CD4-positive, alpha-beta memory T cell (primary cell): ENCODE data around the gene USP49. TPM values are rescaled to one million over a fixed set of nuclear protein-coding genes. Genes with fewer than 3 reads are reported as not detected.
A peak's percentile ranks its signal among the peaks of the same experiment; 100 is the strongest.

Source experiments
- CTCF ChIA-PET: fragments of 350-600 bp; sonication (Branson Sonifier 250); formaldehyde crosslinking; loops from one replicate; lab custom pipeline; 2021; ENCODE audit warnings: inconsistent platforms; ENCODE audit not compliant: partially characterized antibody; lab: Charles Lee
- POLR2A ChIA-PET: fragments of 350-600 bp; sonication (Branson Sonifier 250); formaldehyde crosslinking; loops from one replicate; lab custom pipeline; 2021; ENCODE audit not compliant: partially characterized antibody; lab: Charles Lee
- DNase-seq, 5 donors: peaks; one replicate each; pipeline versions ENCODE4 v3.0.0 to v3.0.0-alpha.2; 2020 to 2022; ENCODE audit warnings: mixed read lengths in 1 of 5
- H3K27ac ChIP-seq: one replicate; pipeline ENCODE4 v1.7.0; 2013; ENCODE audit warnings: low read depth, low read length
- H3K27me3 ChIP-seq: 2 replicates; pipeline ENCODE4 v1.7.0; 2013; ENCODE audit warnings: mild to moderate bottlenecking, low read length, moderate library complexity; ENCODE audit not compliant: insufficient read depth
- H3K36me3 ChIP-seq: 2 replicates; pipeline ENCODE4 v1.7.0; 2013; ENCODE audit warnings: mild to moderate bottlenecking, low read length, moderate library complexity; ENCODE audit not compliant: insufficient read depth
- H3K4me1 ChIP-seq: 2 replicates; pipeline ENCODE4 v1.7.0; 2013; ENCODE audit warnings: mild to moderate bottlenecking, low read length, moderate library complexity; ENCODE audit not compliant: insufficient read depth
- H3K4me3 ChIP-seq, 2 donors: one replicate each; pipeline ENCODE4 v1.7.0; 2013; ENCODE audit warnings: low read length in 2 of 2, mild to moderate bottlenecking in 1 of 2
- H3K9me3 ChIP-seq, 2 donors: one replicate each; pipeline ENCODE4 v1.7.0; 2013; ENCODE audit warnings: low read length in 2 of 2, control low read depth in 1 of 2; ENCODE audit not compliant: control insufficient read depth in 1 of 2
- H3K27ac Mint-ChIP-seq, 7 donors: one replicate each; pipeline ENCODE4 v1.8.0; 2020 to 2021; ENCODE audit warnings: mixed read lengths in 7 of 7, mild to moderate bottlenecking in 6 of 7, inconsistent platforms in 3 of 7, moderate library complexity in 3 of 7
- H3K27me3 Mint-ChIP-seq, 2 donors: one replicate each; pipeline ENCODE4 v1.8.0; 2020 to 2021; ENCODE audit warnings: mixed read lengths in 2 of 2
- H3K36me3 Mint-ChIP-seq, 2 donors: one replicate each; pipeline ENCODE4 v1.8.0; 2020 to 2021; ENCODE audit warnings: mixed read lengths in 2 of 2, inconsistent platforms in 1 of 2, mild to moderate bottlenecking in 1 of 2
- H3K4me1 Mint-ChIP-seq, 4 donors: one replicate each; pipeline ENCODE4 v1.8.0; 2020 to 2021; ENCODE audit warnings: mixed read lengths in 4 of 4, mild to moderate bottlenecking in 1 of 4
- H3K4me3 Mint-ChIP-seq, 8 donors: one replicate each; pipeline ENCODE4 v1.8.0; 2020 to 2021; ENCODE audit warnings: mixed read lengths in 8 of 8, mild to moderate bottlenecking in 7 of 8, moderate library complexity in 6 of 8, inconsistent platforms in 3 of 8
- H3K9me3 Mint-ChIP-seq, 8 donors: one replicate each; pipeline ENCODE4 v1.8.0; 2020 to 2021; ENCODE audit warnings: mixed read lengths in 8 of 8, mild to moderate bottlenecking in 5 of 8, inconsistent platforms in 3 of 8, moderate library complexity in 1 of 8
- intact Hi-C: fragments of 100-400 bp; cut with micrococcal nuclease; formaldehyde crosslinking; loops from one replicate; pipeline ENCODE4 v1.15.1; 2023
- polyA plus RNA-seq, 2 donors: library from polyadenylated mRNA; unstranded; fragments of 300-500 nt; fragmentation: Illumina TruSeq; gene quantifications; one replicate each; pipeline ENCODE4 v1.2.3, GENCODE V29; 2021
- total RNA-seq, 2 experiments: library from RNA; stranded (reverse); gene quantifications; one replicate each; pipeline ENCODE4 v1.2.3, GENCODE V29; 2021

Gene USP49
- total and polyA plus RNA-seq, 4 experiments from 2014 or later, result 0.18 to 2.4 (median 1.1) TPM

DNA sequence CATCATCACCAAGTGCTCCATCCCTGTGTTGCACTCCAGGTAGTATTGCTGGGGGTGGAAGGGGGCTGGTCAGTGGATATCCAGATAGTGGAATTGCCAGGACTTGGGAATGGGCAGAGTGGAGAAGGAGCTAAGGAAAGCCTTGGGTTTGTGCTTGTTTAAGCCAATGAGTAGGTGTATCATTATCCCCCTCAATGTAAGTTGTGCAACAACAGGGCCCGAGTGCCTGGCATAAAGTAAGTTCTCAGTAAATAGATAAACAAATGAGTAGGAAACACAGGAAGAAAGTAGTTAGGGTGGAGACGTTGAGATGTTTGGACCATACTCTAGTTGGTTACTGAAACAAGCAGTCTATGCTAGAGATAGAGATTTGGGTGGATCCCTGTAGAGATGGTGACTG is 36.6 kb upstream of the USP49 start:
- ChIA-PET CTCF (interaction anchor here (2.1 kb wide), 1 partner anchor 10 kb away, joined by 17 read pairs; the partner anchor contains the start of genes BYSL and MED20), POLR2A (interaction anchor here (1.0 to 11.6 kb wide), 2 partner anchors 9 to 113 kb away, joined by 3 to 280 read pairs; partner anchors contain the start of gene TAF8)
- H3K27ac ChIP-seq, result no peak overlapping the region
- H3K27me3 ChIP-seq, result no peaks in the 10 kb centered on the region
- H3K9me3 ChIP-seq, result no peaks in the 10 kb centered on the region
- Mint-ChIP-seq H3K4me3 (no peak overlapping the region), H3K4me1 (peaks cover 29 to 45% (median 36%) of the 10 kb centered on the region in 4 donors), H3K9me3 (no peaks in the 10 kb centered on the region), H3K27ac (peak overlapping the region in 4 of 7 donors; percentile 11 to 81 (median 56)), H3K36me3 (peaks cover 48 to 77% of the 10 kb centered on the region in 2 donors), H3K27me3 (no peaks in the 10 kb centered on the region)
- peaks cover 34% of the 10 kb centered on the region for H3K4me1 ChIP-seq
- H3K4me3 ChIP-seq, result no peak overlapping the region
- intact Hi-C loops, result no loop called here
- H3K36me3 ChIP-seq, result peaks cover 74% of the 10 kb centered on the region
- DNase-seq, result no peak

DNA sequence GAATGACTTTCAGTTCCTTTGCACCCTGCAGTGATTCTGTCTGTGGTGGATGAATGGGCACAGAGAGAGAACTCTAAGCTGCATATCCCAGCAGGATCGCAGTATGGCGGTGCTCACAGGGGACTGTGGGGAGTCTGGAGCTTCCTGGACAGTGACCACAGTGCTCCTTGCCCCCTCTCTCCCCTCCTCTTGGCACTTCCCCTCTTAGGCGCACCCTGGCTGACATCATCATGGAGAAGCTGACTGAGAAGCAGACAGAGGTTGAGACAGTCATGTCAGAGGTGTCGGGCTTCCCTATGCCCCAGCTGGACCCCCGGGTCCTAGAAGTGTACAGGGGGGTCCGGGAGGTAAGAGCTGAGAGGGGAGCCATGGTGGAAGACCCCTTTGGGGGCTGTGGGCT is 34.7 kb upstream of the USP49 start:
- H3K9me3 Mint-ChIP-seq, result peaks cover 0 to 3% (median 0%) of the 10 kb centered on the region in 8 donors
- Histone ChIP-seq H3K4me3 (no peak overlapping the region), H3K27ac (no peak overlapping the region)

DNA sequence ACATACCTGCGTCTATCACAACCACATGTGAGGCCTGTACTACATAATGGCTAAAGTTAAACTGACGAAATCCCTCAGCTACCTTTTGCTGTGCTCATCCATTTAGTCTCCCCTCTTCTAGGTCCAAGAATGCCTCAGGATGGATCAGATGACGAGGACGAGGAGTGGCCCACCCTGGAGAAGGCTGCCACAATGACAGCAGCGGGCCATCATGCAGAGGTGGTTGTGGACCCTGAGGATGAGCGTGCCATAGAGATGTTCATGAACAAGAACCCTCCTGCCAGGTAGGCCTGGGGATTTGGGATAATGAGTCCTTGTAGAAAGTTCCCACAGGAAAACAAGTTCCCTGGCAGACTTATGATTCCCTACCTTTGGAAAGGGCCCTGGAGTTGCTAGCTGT is 32.1 kb upstream of the USP49 start:
- no peak overlapping the region for H3K4me3 Mint-ChIP-seq
- peaks cover 28 to 55% of the 10 kb centered on the region in 2 donors for H3K36me3 Mint-ChIP-seq
- Histone ChIP-seq H3K4me1 (peaks cover 24% of the 10 kb centered on the region), H3K27ac (no peak overlapping the region), H3K4me3 (no peak overlapping the region), H3K9me3 (no peaks in the 10 kb centered on the region), H3K36me3 (peaks cover 39% of the 10 kb centered on the region), H3K27me3 (no peaks in the 10 kb centered on the region)
- H3K27ac Mint-ChIP-seq, result peak overlapping the region in 3 of 7 donors; percentile 28 to 86 (median 64)
- ChIA-PET CTCF (interaction anchor here (1.3 to 1.9 kb wide), 3 partner anchors 9 to 11 kb away, joined by 3 to 8 read pairs (median 4); no protein-coding TSS in a partner anchor), POLR2A (interaction anchor here (0.8 to 5.1 kb wide), 3 partner anchors 9 to 140 kb away, joined by 3 to 36 read pairs (median 4); partner anchors contain the start of gene TOMM6)
- H3K9me3 Mint-ChIP-seq, result peaks cover 0 to 4% (median 0%) of the 10 kb centered on the region in 8 donors
- H3K4me1 Mint-ChIP-seq, result peaks cover 28 to 44% (median 34%) of the 10 kb centered on the region in 4 donors
- intact Hi-C loops, result no loop called here
- no peaks in the 10 kb centered on the region for H3K27me3 Mint-ChIP-seq
- DNase-seq, result no peak

More for the DNA sequence above, 34.7 kb upstream of the USP49 start:
- H3K4me1 ChIP-seq, result peaks cover 16% of the 10 kb centered on the region
- no peak for DNase-seq
- H3K9me3 ChIP-seq, result no peaks in the 10 kb centered on the region
- H3K27me3 Mint-ChIP-seq, result no peaks in the 10 kb centered on the region
- CTCF ChIA-PET, result interaction anchor here (1.4 to 3.1 kb wide), 4 partner anchors 8 to 143 kb away, joined by 3 to 17 read pairs (median 7); partner anchors contain the start of genes BYSL, MED20 and TOMM6
- peaks cover 21 to 32% (median 25%) of the 10 kb centered on the region in 4 donors for H3K4me1 Mint-ChIP-seq
- POLR2A ChIA-PET, result interaction anchor here (0.8 to 5.1 kb wide), 6 partner anchors 9 to 120 kb away, joined by 4 to 36 read pairs (median 8); partner anchors contain the start of genes BYSL, CCND3, MED20 and TAF8
- H3K27me3 ChIP-seq, result no peaks in the 10 kb centered on the region
- peaks cover 40 to 62% of the 10 kb centered on the region in 2 donors for H3K36me3 Mint-ChIP-seq
- peak overlapping the region in 3 of 7 donors; percentile 11 to 63 (median 35) for H3K27ac Mint-ChIP-seq
- H3K4me3 Mint-ChIP-seq, result no peak overlapping the region
- intact Hi-C loops, result no loop called here
- peaks cover 59% of the 10 kb centered on the region for H3K36me3 ChIP-seq

DNA sequence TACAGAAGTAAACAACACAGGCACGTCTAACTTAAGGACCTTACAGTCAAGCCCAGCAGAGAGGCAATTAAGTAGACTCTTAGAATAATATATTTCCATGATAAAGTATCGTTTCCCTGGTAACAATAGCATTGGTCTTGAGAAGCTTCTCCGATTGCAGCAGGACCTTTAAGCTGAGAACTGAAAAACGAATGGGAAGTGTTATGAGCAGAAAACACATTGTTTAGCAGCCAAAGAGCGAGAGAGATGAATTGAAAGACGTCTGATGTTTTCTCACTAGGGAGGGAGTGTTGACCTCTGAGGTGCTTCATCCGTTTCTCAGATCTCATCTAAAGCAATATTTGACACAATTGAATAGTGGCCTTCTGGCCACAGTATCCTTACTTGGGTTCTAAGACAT is 27.0 kb upstream of the USP49 start:
- ChIA-PET CTCF (interaction anchor here (1.3 to 6.7 kb wide), 7 partner anchors 9 to 292 kb away, joined by 3 to 133 read pairs (median 43); partner anchors contain the start of genes CCND3, TAF8 and TOMM6), POLR2A (interaction anchor here (0.8 to 6.5 kb wide), 10 partner anchors 9 to 293 kb away, joined by 3 to 95 read pairs (median 6); partner anchors contain the start of genes CCND3, TAF8 and TOMM6)
- Mint-ChIP-seq H3K36me3 (peaks cover 4 to 29% of the 10 kb centered on the region in 2 donors), H3K27me3 (peaks cover 0 to 2% of the 10 kb centered on the region in 2 donors), H3K4me1 (peaks cover 36 to 58% (median 47%) of the 10 kb centered on the region in 4 donors), H3K9me3 (peaks cover 0 to 18% (median 0%) of the 10 kb centered on the region in 8 donors), H3K27ac (peak overlapping the region; percentile 98 to 100 (median 100)), H3K4me3 (peak overlapping the region; percentile 99 to 100 (median 100))
- Histone ChIP-seq H3K4me1 (peaks cover 47% of the 10 kb centered on the region), H3K9me3 (no peaks in the 10 kb centered on the region), H3K27me3 (no peaks in the 10 kb centered on the region), H3K36me3 (peaks cover 5% of the 10 kb centered on the region), H3K4me3 (peak overlapping the region; percentile 75 to 99), H3K27ac (peak overlapping the region; percentile 91)
- intact Hi-C loops, result no loop called here
- DNase-seq, result no peak

DNA sequence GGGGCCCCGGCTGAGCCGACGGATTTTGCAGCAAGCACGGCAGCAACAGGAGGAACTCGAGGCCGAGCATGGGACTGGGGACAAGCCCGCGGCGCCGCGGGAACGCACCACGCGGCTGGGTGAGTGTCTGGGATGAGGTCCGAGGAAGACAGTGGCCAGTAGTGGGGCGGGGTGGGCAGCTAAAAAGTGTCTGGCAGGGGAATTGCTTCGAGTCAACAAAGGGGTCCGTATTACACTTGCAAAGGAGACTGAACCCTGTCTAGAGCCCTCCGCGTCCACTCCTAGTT is 26.5 kb upstream of the USP49 start:
- H3K27ac ChIP-seq, result peak overlapping the region; percentile 91
- H3K4me1 ChIP-seq, result peaks cover 47% of the 10 kb centered on the region
- Mint-ChIP-seq H3K9me3 (peaks cover 0 to 18% (median 0%) of the 10 kb centered on the region in 8 donors), H3K4me1 (peaks cover 34 to 58% (median 47%) of the 10 kb centered on the region in 4 donors), H3K4me3 (peak overlapping the region; percentile 99 to 100 (median 100)), H3K27ac (peak overlapping the region; percentile 98 to 100 (median 100)), H3K27me3 (peaks cover 0 to 2% of the 10 kb centered on the region in 2 donors), H3K36me3 (peaks cover 5 to 29% of the 10 kb centered on the region in 2 donors)
- intact Hi-C loops, result loop anchor here (1.0 to 2.0 kb wide), 6 partner anchors 15 to 296 kb away; partner anchors contain the start of genes MRPS10, TOMM6 and USP49
- DNase-seq, result no peak
- H3K4me3 ChIP-seq, result peak overlapping the region; percentile 75 to 99
- CTCF ChIA-PET, result interaction anchor here (0.8 to 6.7 kb wide), 26 partner anchors 9 to 293 kb away, joined by 3 to 133 read pairs (median 4); partner anchors contain the start of genes CCND3, PRICKLE4, TAF8 and TOMM6
- POLR2A ChIA-PET, result interaction anchor here (0.9 to 6.5 kb wide), 17 partner anchors 8 to 1008 kb away, joined by 3 to 95 read pairs (median 5); partner anchors contain the start of genes CCND3, CNPY3, TAF8 and TOMM6
- no peaks in the 10 kb centered on the region for H3K27me3 ChIP-seq
- peaks cover 3% of the 10 kb centered on the region for H3K36me3 ChIP-seq
- H3K9me3 ChIP-seq, result no peaks in the 10 kb centered on the region

DNA sequence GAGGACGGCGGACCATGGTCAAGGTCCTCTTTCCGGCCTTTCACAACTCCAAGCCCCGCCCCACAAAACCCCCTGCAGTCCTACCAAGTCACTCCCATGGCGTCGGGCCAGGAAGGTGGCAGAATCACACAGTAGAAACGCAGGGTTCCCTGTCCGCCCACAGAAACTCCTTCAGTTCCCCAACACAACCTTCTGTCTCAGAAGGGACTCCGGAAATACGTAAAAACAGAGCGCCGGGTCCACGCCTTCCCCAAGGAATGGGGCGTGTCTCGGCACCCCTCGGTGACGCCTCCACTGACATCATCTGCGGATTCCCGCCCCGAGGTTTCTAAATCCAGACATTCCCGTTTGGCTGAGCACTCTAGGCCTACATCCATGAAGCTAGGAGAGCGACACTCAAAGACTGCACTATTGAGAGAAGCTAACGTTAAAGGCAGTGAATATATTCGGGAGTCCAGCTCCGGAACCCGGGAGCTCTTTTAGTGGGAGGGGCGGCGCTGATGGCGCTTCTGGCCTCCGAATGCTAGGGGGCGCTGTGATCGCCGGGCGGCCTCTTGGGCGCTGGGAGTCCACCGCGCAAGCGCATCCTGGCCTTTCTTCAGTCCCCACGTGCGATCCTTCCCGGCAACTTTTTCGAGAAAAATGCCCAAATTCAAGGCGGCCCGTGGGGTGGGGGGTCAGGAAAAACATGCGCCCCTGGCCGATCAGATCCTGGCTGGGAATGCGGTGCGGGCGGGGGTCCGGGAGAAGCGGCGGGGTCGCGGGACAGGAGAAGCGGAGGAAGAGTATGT is 25.9 kb upstream of the USP49 start, which contains the start of the genes BYSL and MED20:
Gene BYSL (plus strand): TSS at position 579 of the 791 bp plus-strand sequence. CDS start 64 bp downstream, at position 643.
Gene MED20 (minus strand): TSS at position 219 of the 791 bp plus-strand sequence. CDS start 121 bp downstream, at position 98.
- peaks cover 0 to 18% (median 0%) of the 10 kb centered on the region in 8 donors for H3K9me3 Mint-ChIP-seq
- no peaks in the 10 kb centered on the region for H3K27me3 ChIP-seq
- DNase-seq, result peak; percentile 94 to 96 (median 95)
- POLR2A ChIA-PET, result interaction anchor here (0.6 to 6.5 kb wide), 22 partner anchors 8 to 1008 kb away, joined by 3 to 95 read pairs (median 4); partner anchors contain the start of genes BICRAL, CCND3, CNPY3 and MRPS10
- peak within 1 kb of the TSS; percentile 91 for H3K27ac ChIP-seq
- H3K4me1 Mint-ChIP-seq, result peaks cover 34 to 57% (median 47%) of the 10 kb centered on the region in 4 donors
- peaks cover 47% of the 10 kb centered on the region for H3K4me1 ChIP-seq
- H3K36me3 ChIP-seq, result peaks cover 3% of the 10 kb centered on the region
- H3K27ac Mint-ChIP-seq, result peak within 1 kb of the TSS; percentile 98 to 100 (median 100)
- H3K36me3 Mint-ChIP-seq, result peaks cover 8 to 31% of the 10 kb centered on the region in 2 donors
- no peaks in the 10 kb centered on the region for H3K9me3 ChIP-seq
- H3K27me3 Mint-ChIP-seq, result peaks cover 0 to 2% of the 10 kb centered on the region in 2 donors
- intact Hi-C loops, result loop anchor here (1.0 to 2.0 kb wide), 6 partner anchors 15 to 296 kb away; partner anchors contain the start of genes MRPS10, TOMM6 and USP49
- peak within 1 kb of the TSS; percentile 99 to 100 (median 100) for H3K4me3 Mint-ChIP-seq
- peak within 1 kb of the TSS; percentile 75 to 99 for H3K4me3 ChIP-seq
- CTCF ChIA-PET, result interaction anchor here (0.6 to 6.7 kb wide), 40 partner anchors 10 to 1008 kb away, joined by 3 to 133 read pairs (median 4); partner anchors contain the start of genes CCND3, CNPY3, PRICKLE4 and TAF8
